ENCODE measurements around the gene IRX2. TPM values are rescaled to one million over a fixed set of nuclear protein-coding genes. Genes with fewer than 3 reads are reported as not detected.

IRX2 gene
- total and polyA plus RNA-seq, 8 donors: 7.0 to 143 (median 8.6) TPM; not detected in 1

DNA sequence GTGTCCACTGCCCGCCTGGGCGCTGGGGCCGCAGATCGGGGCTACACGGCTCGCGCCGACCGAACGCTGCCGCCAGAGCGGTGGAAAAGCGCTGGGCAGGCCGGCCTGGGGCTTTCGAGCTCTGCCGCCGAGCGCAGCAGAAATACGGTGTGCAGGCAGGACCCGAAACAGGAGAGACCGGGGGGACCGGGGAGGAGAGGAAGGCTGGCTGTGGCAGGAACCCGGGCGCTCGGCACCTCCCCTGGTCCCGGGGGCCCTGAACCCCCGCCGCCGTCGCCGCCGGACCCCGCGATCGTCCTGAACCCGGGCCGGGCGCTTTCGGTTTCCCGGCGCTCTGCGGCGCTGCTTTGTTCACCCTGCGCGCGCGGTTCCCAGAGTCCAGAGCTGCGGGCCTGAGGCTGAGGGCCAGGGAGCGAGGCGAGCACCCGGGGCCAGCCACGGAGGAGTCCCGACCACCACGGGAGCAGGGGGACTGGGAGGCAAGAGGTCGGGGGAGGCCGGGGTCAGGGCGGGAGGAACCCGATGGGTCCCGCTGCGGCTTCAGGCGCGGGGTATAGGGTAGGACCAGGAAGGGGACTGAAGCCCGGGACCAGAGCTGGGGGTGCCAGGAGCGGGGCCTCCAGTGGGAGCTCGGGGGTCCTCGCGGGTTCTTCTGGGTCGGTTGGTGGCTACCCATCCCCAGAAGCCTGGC is 12.0 kb downstream of the IRX2 start:
- intact Hi-C loops (cut with DNase I; ENCODE audit: low total_unique reads): no loop called here
- peaks cover 0 to 7% (median 0%) of the 10 kb centered on the region in 4 donors for H3K9me3 ChIP-seq
- H3K36me3 ChIP-seq: no peaks in the 10 kb centered on the region
- peaks cover 10 to 86% (median 43%) of the 10 kb centered on the region in 3 donors for H3K27me3 ChIP-seq
- WGBS, 5 donors: 0 to 4% (median 2%) methylated on average over 21 to 68 of the region's 68 CpGs
- peak overlapping the region; percentile 57 to 66 (median 62) for H3K4me3 ChIP-seq
- peak overlapping the region; percentile 71 to 79 (median 75) for H3K27ac ChIP-seq
- DNase-seq: peak; percentile 59 to 66
- H3K4me1 ChIP-seq: peaks cover 14 to 49% (median 34%) of the 10 kb centered on the region in 4 donors
- TF ChIP-seq POLR2AphosphoS5 (IDR thresholded peaks at IDR 0.05) (no peak), POLR2A (IDR thresholded peaks at IDR 0.05) (no peak), EP300 (IDR thresholded peaks at IDR 0.05) (no peak)
- TF ChIP-seq, protein P1, sequence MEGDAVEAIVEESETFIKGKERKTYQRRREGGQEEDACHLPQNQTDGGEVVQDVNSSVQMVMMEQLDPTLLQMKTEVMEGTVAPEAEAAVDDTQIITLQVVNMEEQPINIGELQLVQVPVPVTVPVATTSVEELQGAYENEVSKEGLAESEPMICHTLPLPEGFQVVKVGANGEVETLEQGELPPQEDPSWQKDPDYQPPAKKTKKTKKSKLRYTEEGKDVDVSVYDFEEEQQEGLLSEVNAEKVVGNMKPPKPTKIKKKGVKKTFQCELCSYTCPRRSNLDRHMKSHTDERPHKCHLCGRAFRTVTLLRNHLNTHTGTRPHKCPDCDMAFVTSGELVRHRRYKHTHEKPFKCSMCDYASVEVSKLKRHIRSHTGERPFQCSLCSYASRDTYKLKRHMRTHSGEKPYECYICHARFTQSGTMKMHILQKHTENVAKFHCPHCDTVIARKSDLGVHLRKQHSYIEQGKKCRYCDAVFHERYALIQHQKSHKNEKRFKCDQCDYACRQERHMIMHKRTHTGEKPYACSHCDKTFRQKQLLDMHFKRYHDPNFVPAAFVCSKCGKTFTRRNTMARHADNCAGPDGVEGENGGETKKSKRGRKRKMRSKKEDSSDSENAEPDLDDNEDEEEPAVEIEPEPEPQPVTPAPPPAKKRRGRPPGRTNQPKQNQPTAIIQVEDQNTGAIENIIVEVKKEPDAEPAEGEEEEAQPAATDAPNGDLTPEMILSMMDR (IDR thresholded peaks at IDR 0.05): no peak

DNA sequence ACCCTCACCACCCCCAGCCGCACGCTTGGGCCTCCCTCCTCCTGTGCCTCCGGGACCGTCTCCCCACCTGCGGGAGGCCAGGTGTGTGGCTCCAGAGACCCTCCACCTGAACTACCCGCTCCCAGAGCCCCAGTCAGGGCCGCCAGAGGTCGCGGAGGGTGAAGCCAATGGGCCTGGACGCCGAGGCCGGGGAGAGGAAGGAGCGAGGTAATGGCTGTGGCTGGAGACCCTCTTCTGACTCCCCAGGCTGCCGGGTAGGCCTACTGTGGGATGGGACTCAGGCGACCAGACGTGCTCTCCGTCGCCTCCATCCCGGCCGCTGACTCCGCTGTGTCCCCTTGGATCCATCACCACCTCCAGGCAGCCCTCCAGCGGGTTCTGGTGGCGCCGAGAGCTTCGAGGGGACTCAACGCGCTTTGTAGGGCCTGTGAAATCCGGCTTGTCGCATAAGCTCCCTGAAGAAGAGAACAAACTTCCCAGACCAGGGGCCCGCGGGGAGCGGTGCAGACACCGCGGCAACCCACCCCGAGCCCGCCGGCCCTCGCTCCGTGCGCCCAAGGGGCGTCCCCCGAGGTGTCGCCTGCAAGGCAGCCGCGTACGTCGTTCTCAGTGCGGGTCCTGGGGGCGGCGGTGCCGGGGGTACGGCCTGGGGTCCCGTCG is 12.6 kb downstream of the IRX2 start:
- Histone ChIP-seq H3K27me3 (peaks cover 10 to 79% (median 43%) of the 10 kb centered on the region in 3 donors), H3K9me3 (peaks cover 0 to 7% (median 0%) of the 10 kb centered on the region in 4 donors), H3K4me1 (peaks cover 14 to 49% (median 32%) of the 10 kb centered on the region in 4 donors), H3K4me3 (peak overlapping the region; percentile 57 to 66 (median 62)), H3K27ac (peak overlapping the region; percentile 71 to 79 (median 75)), H3K36me3 (no peaks in the 10 kb centered on the region)
- WGBS, 5 donors: 14 to 26% (median 20%) methylated on average over 12 to 54 of the region's 54 CpGs
- intact Hi-C loops (cut with DNase I; ENCODE audit: low total_unique reads): no loop called here
- DNase-seq: no peak
- TF ChIP-seq EP300 (IDR thresholded peaks at IDR 0.05): no peak
- TF ChIP-seq POLR2AphosphoS5 (IDR thresholded peaks at IDR 0.05): no peak
- TF ChIP-seq POLR2A (IDR thresholded peaks at IDR 0.05): no peak
- TF ChIP-seq, protein P1 (IDR thresholded peaks at IDR 0.05): no peak

DNA sequence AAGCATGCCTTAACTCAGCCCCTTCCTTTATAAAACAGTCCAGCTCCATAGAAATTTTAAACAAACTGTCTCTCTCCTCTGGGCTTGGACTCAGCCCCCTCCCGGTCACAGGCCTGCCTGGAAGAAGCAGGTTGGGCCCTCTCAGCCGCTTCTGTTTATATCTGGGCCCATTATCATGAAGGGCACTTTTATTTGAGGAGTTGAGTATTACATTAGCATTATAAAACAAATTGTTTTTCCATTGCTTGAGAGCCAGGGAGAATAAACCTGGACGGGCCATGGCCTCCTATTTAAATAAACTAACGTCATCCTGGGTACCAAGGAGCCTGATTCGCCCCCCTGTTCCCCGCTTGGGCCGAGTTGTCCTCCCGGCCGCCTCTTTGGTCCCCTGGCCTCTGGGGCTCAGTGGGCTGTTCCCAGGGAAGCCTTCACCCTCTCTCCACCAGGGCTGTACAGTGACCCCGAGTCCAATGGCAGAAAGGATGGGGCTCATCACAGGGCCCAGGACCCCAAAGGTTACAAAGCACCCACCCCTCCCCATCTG is 13.2 kb downstream of the IRX2 start:
- peaks cover 0 to 7% (median 0%) of the 10 kb centered on the region in 4 donors for H3K9me3 ChIP-seq
- H3K4me1 ChIP-seq: peaks cover 14 to 44% (median 32%) of the 10 kb centered on the region in 4 donors
- TF ChIP-seq, protein P1 (IDR thresholded peaks at IDR 0.05): no peak
- WGBS, 5 donors: 14 to 30% (median 19%) methylated on average over 10 of the region's 10 CpGs
- no peaks in the 10 kb centered on the region for H3K36me3 ChIP-seq
- H3K27ac ChIP-seq: no peak overlapping the region
- DNase-seq: no peak
- intact Hi-C loops (cut with DNase I; ENCODE audit: low total_unique reads): no loop called here
- peaks cover 10 to 74% (median 40%) of the 10 kb centered on the region in 3 donors for H3K27me3 ChIP-seq
- H3K4me3 ChIP-seq: no peak overlapping the region

- Histone ChIP-seq H3K36me3 (no peaks in the 10 kb centered on the region), H3K27ac (no peak overlapping the region), H3K27me3 (peaks cover 10 to 74% (median 34%) of the 10 kb centered on the region in 3 donors), H3K9me3 (peaks cover 0 to 7% (median 0%) of the 10 kb centered on the region in 4 donors), H3K4me3 (no peak overlapping the region), H3K4me1 (peaks cover 14 to 42% (median 29%) of the 10 kb centered on the region in 4 donors)
- no peak for DNase-seq
- WGBS, 5 donors: 73 to 86% (median 84%) methylated on average over 14 to 17 of the region's 17 CpGs
- intact Hi-C loops (cut with DNase I; ENCODE audit: low total_unique reads): no loop called here
- TF ChIP-seq, protein P1 (IDR thresholded peaks at IDR 0.05): no peak
- TF ChIP-seq POLR2A (IDR thresholded peaks at IDR 0.05) (no peak), POLR2AphosphoS5 (IDR thresholded peaks at IDR 0.05) (no peak), EP300 (IDR thresholded peaks at IDR 0.05) (no peak)
Measured at GRCh38 chr5:2737273-2738155, 14.0 kb downstream of the IRX2 start.

All from stomach (tissue), 9 donors.